ENCODE results near the gene SLITRK5. TPM values are rescaled to one million over a fixed set of nuclear protein-coding genes. Genes with fewer than 3 reads are reported as not detected.

SLITRK5 gene
- total and polyA plus RNA-seq, 9 of the 15 experiments (the other 6 are each of a cell fraction or from before 2014, with no cell fraction given) = under 0.01 TPM; not detected in 8

DNA sequence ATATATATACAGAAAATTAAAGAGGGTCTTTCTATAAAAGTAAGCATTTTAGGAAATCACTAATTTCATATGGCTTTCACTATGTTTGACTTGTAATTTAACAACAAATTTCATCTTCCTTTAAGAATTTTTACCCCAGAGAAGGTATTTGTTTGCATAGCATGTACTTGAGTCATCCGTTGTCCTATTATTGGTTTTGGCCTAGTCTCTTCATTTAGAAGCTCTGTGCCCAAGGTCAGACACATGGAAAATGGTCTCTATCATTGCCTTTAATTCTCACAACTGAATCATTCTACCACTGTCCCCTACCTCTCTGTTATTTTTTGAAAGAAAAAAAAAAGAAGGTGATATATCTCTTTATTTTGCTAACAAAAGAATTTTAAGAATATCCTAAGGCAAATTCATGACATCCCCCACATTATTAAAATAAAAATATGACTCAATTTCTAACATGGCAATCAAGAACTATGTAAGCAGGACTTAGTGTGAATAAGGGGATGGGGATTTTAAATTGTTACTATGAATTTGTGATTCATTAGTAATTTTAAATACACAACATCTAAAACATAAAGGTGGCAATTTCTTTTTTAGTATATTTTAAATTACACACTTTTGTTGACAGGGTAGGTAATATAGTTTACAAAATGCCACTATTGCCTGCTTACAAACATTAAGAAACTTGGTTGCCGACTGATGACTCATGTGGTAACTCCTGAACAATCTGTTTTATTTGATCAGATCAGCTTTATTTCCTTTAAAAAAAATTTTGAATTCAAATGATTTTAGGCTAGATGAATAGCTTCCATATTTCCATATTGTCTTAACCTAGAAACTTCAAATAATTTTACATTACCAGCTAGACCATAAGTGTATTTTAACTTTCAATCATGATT, 13.9 kb downstream of the SLITRK5 start:
- Histone ChIP-seq H2AFZ (ENCODE audit: low read depth, low read length) (no peak overlapping the region), H3K4me1 (replicated peaks in 1 of 2; ENCODE audit: control insufficient read depth in 2 of 2, insufficient read depth in 2 of 2, low read length in 2 of 2) (no peaks in the 10 kb centered on the region), H4K20me1 (replicated peaks; ENCODE audit: control insufficient read depth, insufficient read depth, low read length) (no peaks in the 10 kb centered on the region), H3K9ac (ENCODE audit: insufficient read depth in 1 of 2, low read depth in 2 of 2, low read length in 2 of 2) (no peak overlapping the region), H3K9me3 (replicated peaks; ENCODE audit: control insufficient read depth, insufficient read depth, low read depth, low read length) (no peaks in the 10 kb centered on the region), H3K27me3 (ENCODE audit: control insufficient read depth in 2 of 2, insufficient read depth in 2 of 2, low read length in 2 of 2) (no peaks in the 10 kb centered on the region), H3K9me1 (ENCODE audit: control insufficient read depth, insufficient read depth, low read length) (no peaks in the 10 kb centered on the region), H3K36me3 (ENCODE audit: control insufficient read depth, insufficient read depth, low read length) (no peaks in the 10 kb centered on the region), H3K79me2 (ENCODE audit: control insufficient read depth, insufficient read depth, low read length) (no peaks in the 10 kb centered on the region), H3K27ac (ENCODE audit: extremely low read depth, low read depth, low read length) (no peak overlapping the region), H3K4me2 (ENCODE audit: insufficient read depth, low read length) (no peak overlapping the region), H3K4me3 (no peak overlapping the region)
- no peak for DNase-seq (ENCODE audit: extremely low read depth in 1 of 4, low spot score in 3 of 4)
- ChIA-PET CTCF (ENCODE audit: low intra/inter-chr PET ratio) (no interaction called here), POLR2A (no interaction called here)
- in situ Hi-C loops (cut with MboI) (no loop called here), intact Hi-C loops (cut with micrococcal nuclease) (no loop called here)
- 7% methylated on average over 2 of the region's 2 CpGs for WGBS (ENCODE audit: insufficient coverage, low coverage, missing lambda C conversion rate)
- ATAC-seq = no peak
- FAIRE-seq = no peak
- BruUV-seq (replicated peaks) = no TSS peak
- TF ChIP-seq SRSF3 (IDR thresholded peaks at IDR 0.05; ENCODE audit: insufficient read depth, low read length) = no peak
- no peak for TF ChIP-seq CBX3 (IDR thresholded peaks at IDR 0.05; ENCODE audit: borderline replicate concordance in 1 of 2, low read length in 2 of 2)
- no peak for TF ChIP-seq NELFE (IDR thresholded peaks at IDR 0.05; ENCODE audit: insufficient read depth, insufficient read length)
- TF ChIP-seq ZNF253 (CRISPR knock-in tag; conservative IDR thresholded peaks at IDR 0.05) = no peak
- TF ChIP-seq NFIC (IDR thresholded peaks at IDR 0.05) = no peak
- TF ChIP-seq JUN (IDR thresholded peaks at IDR 0.05; ENCODE audit: borderline replicate concordance, low read depth, low read length) = no peak
- no peak for TF ChIP-seq JUN (CRISPR knock-in tag; IDR thresholded peaks at IDR 0.05; ENCODE audit: borderline replicate concordance)
- TF ChIP-seq, protein P1, sequence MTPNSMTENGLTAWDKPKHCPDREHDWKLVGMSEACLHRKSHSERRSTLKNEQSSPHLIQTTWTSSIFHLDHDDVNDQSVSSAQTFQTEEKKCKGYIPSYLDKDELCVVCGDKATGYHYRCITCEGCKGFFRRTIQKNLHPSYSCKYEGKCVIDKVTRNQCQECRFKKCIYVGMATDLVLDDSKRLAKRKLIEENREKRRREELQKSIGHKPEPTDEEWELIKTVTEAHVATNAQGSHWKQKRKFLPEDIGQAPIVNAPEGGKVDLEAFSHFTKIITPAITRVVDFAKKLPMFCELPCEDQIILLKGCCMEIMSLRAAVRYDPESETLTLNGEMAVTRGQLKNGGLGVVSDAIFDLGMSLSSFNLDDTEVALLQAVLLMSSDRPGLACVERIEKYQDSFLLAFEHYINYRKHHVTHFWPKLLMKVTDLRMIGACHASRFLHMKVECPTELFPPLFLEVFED (CRISPR knock-in tag; conservative IDR thresholded peaks at IDR 0.05) = no peak
- TF ChIP-seq MAFK (IDR thresholded peaks at IDR 0.05; ENCODE audit: low read length) = no peak
- no peak for TF ChIP-seq ZFPM2 (CRISPR knock-in tag; IDR thresholded peaks at IDR 0.05)
- TF ChIP-seq GABPB1 (CRISPR knock-in tag; IDR thresholded peaks at IDR 0.05) = no peak
- TF ChIP-seq SUPT5H (IDR thresholded peaks at IDR 0.05) = no peak
- TF ChIP-seq, protein P2, sequence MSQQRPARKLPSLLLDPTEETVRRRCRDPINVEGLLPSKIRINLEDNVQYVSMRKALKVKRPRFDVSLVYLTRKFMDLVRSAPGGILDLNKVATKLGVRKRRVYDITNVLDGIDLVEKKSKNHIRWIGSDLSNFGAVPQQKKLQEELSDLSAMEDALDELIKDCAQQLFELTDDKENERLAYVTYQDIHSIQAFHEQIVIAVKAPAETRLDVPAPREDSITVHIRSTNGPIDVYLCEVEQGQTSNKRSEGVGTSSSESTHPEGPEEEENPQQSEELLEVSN (IDR thresholded peaks at IDR 0.05; ENCODE audit: borderline replicate concordance in 1 of 2, extremely low read depth in 1 of 2, insufficient read depth in 1 of 2, insufficient read length in 1 of 2, low read depth in 1 of 2, low read length in 1 of 2, poor library complexity in 1 of 2, severe bottlenecking in 1 of 2) = no peak
- TF ChIP-seq FOXA3 (CRISPR knock-in tag; conservative IDR thresholded peaks at IDR 0.05 in 1 of 2, IDR thresholded peaks at IDR 0.05 in 1 of 2) = no peak
- TF ChIP-seq PREB (CRISPR knock-in tag; IDR thresholded peaks at IDR 0.05) = no peak
- no peak for TF ChIP-seq YY1 (IDR thresholded peaks at IDR 0.05; ENCODE audit: borderline replicate concordance in 1 of 3, control insufficient read depth in 1 of 3, extremely low read depth in 1 of 3, insufficient read depth in 3 of 3, insufficient read length in 1 of 3, insufficient replicate concordance in 2 of 3, low read depth in 1 of 3, low read length in 2 of 3)
- no peak for TF ChIP-seq STAT5A (IDR thresholded peaks at IDR 0.05; ENCODE audit: borderline replicate concordance, low read length)
